GM12874 (cell line): ENCODE data around the gene COL6A3.

ENCODE experiments used
- TF ChIP-seq, protein P1 (sequence below): IDR thresholded peaks from 2 replicates; pipeline ENCODE4 v1.5.1; 2011; ENCODE audit warnings: low read depth, mild to moderate bottlenecking, control low read depth, low read length, moderate library complexity; ENCODE audit not compliant: insufficient read depth

COL6A3 gene

DNA sequence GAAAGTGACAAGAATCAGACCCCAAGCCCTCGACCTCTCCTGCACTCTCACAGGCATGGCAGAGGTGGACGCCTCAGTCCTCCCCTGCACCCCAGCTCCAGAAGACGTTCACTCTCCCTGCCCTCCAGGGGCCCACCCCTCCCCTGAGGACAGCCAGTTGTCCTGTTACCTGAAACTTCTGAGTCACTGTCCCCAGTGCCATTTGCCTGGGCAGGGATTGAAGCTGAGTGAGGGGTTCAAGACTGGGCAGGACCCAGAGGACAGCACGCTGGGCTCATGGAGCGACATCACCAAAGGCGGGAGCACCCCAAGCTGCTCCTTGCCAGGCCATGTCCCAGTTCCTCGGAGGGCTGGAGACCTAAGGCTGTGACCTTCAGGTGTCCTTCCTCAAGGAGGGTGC lies 34.2 kb upstream of the COL6A3 start:
- TF ChIP-seq, protein P1, sequence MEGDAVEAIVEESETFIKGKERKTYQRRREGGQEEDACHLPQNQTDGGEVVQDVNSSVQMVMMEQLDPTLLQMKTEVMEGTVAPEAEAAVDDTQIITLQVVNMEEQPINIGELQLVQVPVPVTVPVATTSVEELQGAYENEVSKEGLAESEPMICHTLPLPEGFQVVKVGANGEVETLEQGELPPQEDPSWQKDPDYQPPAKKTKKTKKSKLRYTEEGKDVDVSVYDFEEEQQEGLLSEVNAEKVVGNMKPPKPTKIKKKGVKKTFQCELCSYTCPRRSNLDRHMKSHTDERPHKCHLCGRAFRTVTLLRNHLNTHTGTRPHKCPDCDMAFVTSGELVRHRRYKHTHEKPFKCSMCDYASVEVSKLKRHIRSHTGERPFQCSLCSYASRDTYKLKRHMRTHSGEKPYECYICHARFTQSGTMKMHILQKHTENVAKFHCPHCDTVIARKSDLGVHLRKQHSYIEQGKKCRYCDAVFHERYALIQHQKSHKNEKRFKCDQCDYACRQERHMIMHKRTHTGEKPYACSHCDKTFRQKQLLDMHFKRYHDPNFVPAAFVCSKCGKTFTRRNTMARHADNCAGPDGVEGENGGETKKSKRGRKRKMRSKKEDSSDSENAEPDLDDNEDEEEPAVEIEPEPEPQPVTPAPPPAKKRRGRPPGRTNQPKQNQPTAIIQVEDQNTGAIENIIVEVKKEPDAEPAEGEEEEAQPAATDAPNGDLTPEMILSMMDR, result no peak

DNA sequence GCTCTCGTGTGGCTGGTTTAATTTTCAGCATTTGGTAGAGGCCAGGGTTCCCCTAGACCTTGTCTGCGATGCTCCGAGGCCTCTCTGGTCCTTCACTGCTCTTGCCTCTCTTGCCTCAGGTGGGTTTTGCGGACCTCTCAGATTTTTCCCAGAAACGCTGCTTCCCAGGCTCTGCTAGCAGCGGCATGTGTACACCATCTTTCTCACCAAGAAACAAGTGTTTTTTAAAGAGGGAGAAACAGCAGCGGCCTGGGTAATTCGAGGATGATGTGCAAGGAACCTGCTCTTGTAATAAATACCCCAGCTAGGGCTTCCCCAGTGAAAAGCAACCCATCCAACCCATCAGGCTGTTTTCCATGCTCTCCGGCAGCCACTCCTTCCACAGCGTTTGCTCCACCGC lies 33.5 kb upstream of the COL6A3 start:
- TF ChIP-seq, protein P1, result no peak

DNA sequence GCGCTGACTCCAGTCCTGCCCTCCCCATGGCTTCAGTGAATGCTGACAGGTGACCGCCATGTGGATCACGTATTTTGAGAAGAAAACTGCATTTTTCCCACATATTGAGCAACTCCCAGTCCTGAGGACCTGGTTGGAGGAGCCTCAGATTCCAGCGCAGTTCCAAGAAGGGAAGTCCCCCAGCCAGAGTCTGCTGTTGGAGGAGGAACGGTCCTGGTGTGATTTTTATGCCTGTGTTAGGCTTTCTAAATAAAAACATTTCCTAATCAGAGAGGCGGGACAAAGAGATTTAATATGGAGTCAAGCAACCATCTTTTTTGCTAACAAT lies 32.3 kb upstream of the COL6A3 start:
- TF ChIP-seq, protein P1, result no peak

DNA sequence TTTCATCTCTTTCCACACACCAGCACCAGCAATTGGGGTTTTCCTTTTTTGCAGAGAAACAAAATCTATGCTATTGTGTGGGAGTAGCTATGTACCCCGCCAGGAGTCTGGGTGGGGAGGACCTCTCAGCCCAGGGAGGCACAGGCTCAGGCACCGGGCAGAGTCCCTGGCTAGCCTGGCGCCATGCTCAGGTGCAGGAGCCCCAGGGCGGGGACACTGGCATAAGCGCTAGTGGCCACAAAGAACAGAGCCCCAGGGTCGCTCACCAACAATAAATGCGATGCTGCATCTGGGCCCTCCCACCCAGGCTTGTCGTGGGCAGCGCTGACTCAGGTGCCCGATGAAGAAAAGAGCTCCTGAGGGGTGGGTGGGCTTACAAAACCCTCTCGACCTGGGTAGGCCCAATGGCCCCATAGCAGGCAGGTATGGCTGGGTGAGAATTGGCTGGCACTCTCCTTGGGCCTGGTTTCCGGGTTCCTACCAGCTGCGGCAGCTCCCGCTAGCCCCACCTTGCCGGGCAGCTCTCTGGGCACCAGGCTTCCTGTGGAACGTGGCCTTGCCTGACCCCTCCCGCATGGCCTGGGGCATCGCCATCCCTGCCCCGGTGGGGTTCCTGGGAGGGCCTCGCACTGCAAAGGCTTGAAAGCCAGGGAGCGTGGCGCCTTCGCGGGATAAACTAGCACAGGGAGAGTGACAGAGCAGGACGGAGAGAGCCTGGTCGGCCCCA lies 31.8 kb upstream of the COL6A3 start:
- TF ChIP-seq, protein P1, result no peak

DNA sequence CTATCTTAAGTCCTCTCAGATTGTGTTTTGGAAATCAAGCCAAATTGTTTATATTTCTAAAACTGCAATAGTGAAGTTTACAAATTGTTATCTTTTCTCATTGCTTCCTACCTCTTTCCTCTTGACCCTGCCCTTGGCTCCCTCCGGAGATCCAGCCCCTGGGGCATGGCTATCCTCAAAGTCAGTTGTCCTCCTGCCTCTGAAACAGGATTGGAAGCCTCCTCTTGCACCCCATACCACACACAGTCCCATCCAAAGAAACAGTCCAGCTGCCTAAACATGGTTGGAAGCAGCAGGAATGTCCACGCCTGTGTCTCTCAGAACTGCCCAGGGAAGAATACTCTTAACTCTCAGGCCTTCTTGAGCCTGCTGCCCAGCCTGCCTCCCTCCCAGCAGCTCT lies 30.1 kb upstream of the COL6A3 start:
- TF ChIP-seq, protein P1, result no peak

DNA sequence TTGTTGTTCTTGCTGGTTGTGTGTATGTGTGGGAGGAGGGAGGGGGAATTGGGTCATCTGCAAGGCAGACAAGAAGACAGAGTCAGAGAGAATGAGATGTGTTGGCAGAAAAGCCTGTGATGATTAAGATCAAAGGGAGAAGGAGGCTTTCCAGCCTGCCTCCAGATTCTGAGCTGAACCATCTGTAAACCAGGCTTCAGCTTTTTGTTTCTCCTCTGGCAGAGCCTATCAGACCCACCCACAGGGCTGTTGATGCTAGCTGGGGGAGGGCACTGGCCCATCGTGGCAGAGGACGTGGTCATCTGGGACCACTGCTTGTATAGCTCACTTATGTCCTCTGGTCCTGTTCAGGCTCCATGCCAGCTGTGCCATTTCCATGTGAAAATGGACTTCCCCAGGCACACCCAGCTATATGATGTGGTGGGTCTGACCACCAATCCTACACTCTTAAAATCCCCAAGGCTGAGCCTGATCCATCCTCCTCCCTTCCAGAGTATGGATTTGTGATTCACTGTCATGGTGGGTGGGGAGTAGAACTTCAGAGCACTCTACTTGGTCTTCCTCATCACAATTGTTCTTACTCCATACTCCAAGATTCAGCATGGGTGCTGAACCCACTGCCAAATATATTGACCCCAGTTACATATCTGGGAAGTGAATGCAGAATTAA lies 27.8 kb upstream of the COL6A3 start:
- TF ChIP-seq, protein P1, result no peak

DNA sequence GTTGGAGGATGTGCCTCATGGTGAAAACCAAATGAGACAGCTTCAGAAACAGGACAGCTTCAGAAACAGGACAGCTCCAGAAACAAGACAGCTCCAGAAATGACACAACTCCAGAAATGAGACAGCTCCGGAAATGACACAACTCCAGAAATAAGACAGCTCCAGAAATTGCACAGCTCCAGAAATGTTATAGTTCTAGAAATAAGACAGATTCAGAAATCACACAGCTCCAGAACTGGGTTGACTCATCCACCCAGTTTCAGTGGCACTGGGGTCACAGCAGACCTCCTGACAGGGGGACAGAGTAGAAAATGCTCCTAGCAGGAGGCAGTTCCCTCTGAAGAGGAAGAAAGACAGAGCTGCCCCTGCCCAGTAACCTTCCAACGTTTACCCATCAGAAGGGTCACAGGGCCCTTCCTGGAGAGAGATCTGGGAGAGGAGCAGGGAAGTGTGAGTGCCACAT lies 26.9 kb upstream of the COL6A3 start:
- TF ChIP-seq, protein P1, result no peak
